GM10266 (cell line): Measurements from ENCODE around the gene LAMC3.

Experiments
- DNase-seq: peaks from one replicate; pipeline ENCODE4 v3.0.0; 2012; ENCODE audit errors: extremely low spot score
- TF ChIP-seq, protein P1 (sequence below): IDR thresholded peaks from 2 replicates; pipeline ENCODE4 v1.5.1; 2012; ENCODE audit warnings: mild to moderate bottlenecking, low read depth; ENCODE audit not compliant: control insufficient read depth, insufficient read depth; ENCODE audit errors: missing control alignments

LAMC3 gene

DNA sequence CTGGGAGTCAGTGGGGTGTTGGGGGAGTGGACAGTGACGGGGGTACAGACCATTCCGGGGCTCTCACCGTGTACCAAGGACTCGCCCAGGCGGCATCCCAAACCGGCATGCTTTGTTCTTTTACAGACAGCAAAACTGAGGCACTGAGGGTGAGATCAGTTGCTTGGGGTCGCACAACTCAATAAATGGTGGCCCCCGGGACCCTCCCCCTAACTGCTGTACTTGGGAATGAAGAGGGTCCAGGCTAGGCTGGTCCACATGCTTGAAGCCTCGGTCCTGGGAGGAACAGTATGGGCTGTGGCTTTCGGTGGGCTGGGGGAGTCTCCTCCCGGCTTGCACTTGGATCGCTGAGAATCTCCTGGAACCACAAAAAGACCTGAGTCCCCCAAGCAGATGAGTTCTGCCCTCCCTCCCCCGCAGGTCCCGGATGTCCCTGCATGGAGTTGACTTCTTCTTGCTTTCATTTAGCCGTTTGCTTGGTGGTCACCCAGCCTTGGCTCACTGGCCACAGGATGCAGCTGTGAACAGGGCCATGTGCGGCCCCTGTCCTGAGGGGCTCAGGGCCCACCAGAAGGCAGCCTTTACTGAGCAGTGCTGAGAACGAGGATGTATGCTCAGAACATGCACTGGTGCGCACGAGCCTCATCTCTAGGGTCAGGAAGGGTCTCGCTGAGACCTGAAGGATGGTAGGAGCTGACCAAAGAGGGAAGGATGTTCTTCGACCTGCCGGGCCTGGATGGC lies 4.2 kb downstream of the LAMC3 start:
- DNase-seq, result no peak
- TF ChIP-seq, protein P1, sequence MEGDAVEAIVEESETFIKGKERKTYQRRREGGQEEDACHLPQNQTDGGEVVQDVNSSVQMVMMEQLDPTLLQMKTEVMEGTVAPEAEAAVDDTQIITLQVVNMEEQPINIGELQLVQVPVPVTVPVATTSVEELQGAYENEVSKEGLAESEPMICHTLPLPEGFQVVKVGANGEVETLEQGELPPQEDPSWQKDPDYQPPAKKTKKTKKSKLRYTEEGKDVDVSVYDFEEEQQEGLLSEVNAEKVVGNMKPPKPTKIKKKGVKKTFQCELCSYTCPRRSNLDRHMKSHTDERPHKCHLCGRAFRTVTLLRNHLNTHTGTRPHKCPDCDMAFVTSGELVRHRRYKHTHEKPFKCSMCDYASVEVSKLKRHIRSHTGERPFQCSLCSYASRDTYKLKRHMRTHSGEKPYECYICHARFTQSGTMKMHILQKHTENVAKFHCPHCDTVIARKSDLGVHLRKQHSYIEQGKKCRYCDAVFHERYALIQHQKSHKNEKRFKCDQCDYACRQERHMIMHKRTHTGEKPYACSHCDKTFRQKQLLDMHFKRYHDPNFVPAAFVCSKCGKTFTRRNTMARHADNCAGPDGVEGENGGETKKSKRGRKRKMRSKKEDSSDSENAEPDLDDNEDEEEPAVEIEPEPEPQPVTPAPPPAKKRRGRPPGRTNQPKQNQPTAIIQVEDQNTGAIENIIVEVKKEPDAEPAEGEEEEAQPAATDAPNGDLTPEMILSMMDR, result no peak

DNA sequence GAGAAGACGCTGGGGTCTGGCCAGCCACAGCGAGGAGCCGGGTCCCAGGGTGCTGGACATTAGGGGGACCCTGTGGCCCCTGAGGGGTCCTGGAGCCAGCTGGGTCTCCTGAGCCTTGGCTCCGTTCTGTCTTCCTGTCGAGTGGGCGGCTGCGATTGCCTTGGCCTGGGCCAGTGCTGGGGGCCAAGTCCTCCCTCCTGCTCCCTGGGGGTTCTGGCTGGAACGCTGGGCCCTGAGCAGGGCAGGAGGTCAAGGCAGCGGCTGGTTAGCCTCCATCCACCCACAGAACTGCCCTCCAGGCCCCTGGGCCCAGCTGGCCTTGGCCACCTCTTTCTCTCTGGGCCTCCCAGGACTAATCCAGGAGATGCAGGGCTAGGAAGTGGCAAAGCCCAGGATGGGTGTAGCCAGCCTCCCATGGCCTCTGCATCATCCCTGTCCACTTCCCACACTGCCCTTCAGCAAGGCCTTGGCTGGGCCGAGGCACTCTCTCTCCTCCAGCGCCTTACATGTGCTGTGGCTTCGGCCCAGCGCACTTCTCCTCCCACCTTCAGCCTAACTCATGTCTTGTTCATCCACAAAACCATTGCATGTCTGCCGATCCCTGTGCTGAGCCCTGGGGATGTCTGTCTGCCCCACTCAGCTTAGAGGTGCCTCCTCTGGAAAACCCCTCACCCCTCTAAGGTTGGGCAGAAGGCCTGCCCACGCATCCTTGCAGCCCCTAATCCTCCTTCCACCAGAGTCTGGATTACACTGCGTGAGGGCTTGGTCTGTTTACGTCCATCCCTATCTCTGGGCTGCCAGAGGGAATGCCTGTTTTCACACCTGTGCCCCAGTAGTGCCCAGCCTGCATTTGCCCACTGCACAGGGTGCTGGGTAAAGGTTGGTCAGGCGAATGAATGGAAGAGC lies 5.0 kb downstream of the LAMC3 start:
- DNase-seq, result no peak

DNA sequence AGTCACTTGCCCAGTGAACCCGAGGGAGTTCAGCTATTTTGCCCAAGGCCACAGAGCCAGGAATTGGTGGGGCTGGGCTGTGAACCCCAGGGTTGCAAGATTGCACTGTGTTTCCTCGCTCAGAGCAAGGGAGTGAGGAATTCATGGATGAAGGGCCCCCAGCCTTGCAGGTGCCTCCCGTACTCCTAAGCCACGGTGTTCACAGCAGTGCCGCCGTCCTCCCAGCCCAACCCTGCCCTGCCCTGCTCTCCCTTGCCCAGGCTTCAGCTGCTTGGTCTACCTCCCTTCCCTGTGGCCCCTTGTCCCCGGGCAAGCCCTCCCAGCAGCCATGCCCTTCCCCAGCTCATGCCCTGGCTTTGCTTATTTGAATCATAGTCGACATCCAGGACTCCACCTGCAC lies 6.1 kb downstream of the LAMC3 start:
- TF ChIP-seq, protein P1, result no peak
- no peak for DNase-seq

More for the DNA sequence above, 5.0 kb downstream of the LAMC3 start:
- TF ChIP-seq, protein P1, result no peak

DNA sequence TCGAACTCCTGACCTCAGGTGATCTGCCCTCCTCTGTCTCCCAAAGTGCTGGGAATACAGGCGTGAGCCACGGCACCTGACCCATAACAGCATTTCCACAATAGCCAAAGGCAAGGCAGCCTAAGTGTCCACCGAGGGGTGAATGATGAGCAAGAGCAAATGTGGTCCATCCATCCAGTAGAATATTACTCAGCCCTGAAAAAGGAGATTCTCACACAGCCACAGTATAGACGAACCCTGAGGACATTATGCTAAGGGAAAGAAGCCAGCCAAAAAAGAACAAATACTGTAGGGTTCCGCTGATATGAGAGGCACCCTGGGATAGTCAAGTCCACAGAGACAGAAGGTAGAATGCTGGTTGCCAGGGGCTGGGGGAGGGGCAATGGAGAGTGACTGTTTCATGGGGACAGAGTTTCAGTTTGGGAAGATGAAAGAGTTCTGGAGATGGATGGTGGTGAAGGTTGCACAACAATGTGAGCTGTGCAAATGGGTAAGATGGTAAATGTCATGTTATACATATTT lies 7.0 kb downstream of the LAMC3 start:
- no peak for DNase-seq
- TF ChIP-seq, protein P1, result no peak

DNA sequence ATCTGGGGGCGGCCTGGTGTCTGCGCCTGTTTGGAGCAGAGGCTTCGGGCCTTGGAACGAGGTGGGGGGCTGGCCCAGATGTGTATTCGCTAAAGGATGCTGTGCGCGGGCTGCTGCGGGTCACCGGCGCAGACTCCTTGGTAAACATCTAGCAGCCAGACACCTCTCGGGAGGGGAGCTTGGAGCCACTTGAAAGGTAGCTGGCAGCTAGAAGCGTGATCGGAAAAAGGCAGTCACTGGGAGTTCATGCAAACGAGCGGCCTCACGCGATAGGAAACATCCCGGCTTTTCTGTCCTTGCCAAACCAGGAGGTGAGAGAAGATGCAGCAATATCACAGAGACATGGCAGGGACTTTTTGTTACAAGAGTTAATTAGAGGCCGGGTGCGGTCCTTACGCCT lies 8.1 kb downstream of the LAMC3 start:
- TF ChIP-seq, protein P1, result no peak
- no peak for DNase-seq

DNA sequence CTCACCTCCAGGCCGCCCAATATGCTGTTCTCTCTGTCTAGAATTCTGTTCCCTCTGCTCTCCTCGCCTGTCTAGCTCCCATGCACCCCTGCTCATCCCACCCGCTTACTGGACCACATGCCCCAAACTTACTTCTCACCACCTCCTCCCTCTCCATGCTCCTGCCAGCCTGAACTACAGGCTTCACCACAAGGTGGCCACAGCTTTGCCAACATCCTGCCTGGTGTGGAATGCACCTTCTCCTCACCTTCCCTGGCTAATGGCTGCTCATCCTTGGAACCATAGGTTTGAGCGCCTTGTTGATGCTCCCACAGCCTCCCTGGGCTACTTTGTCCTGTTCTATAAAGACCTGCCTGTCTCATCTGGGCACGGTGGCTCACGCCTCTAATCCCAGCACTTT lies 9.6 kb downstream of the LAMC3 start:
- TF ChIP-seq, protein P1, result peak; percentile 7
- DNase-seq, result no peak
